Testis (tissue), 3 donors: Measurements from ENCODE around the gene NKAIN2. TPM values are rescaled to one million over a fixed set of nuclear protein-coding genes. Genes with fewer than 3 reads are reported as not detected.
A peak's percentile ranks its signal among the peaks of the same experiment; 100 is the strongest.

Experiments used
- DNase-seq: peaks from one replicate; pipeline ENCODE4 v3.0.0-alpha.2; 2019
- H3K27ac ChIP-seq, 2 donors: fragments of 200-600 bp; sonication (generic); one replicate each; pipeline ENCODE4 v1.5.1; 2019
- H3K27me3 ChIP-seq: fragments of 200-600 bp; sonication (generic); one replicate; pipeline ENCODE4 v1.5.1; 2019
- H3K36me3 ChIP-seq: fragments of 200-600 bp; sonication (generic); one replicate; pipeline ENCODE4 v1.5.1; 2017; ENCODE audit warnings: low read depth; ENCODE audit errors: missing control alignments
- H3K4me1 ChIP-seq: fragments of 200-600 bp; sonication (generic); one replicate; pipeline ENCODE4 v1.5.1; 2019
- H3K4me3 ChIP-seq, 2 donors: fragments of 200-600 bp; sonication (generic); one replicate each; pipeline ENCODE4 v1.5.1; 2017 to 2019
- H3K9me3 ChIP-seq: fragments of 200-600 bp; sonication (generic); one replicate; pipeline ENCODE4 v1.5.1; 2017
- CTCF ChIP-seq, 3 experiments: fragments of 450-650 bp in 2 of 3; fragments of 200-600 bp in 1 of 3; sonication (generic) in 1 of 3; IDR thresholded peaks; one replicate each; pipeline ENCODE4 v1.5.1; 2016 to 2019; ENCODE audit warnings: antibody characterized with exemption in 3 of 3, mild to moderate bottlenecking in 2 of 3, moderate library complexity in 1 of 3
- POLR2A ChIP-seq: fragments of 450-650 bp; IDR thresholded peaks from one replicate; pipeline ENCODE4 v1.6.1; 2017; ENCODE audit warnings: antibody characterized with exemption, mild to moderate bottlenecking, moderate library complexity
- WGBS, 2 donors: methylation state at CpG; one replicate each; pipeline ENCODE4 v1.1.5; 2018; 5-methylcytosine and 5-hydroxymethylcytosine counted together
- intact Hi-C: fragments of 100-400 bp; cut with DNase I; formaldehyde crosslinking; loops from one replicate; pipeline ENCODE4 v1.15.1; 2023; ENCODE audit warnings: low total_unique reads
- polyA plus RNA-seq: library from polyadenylated mRNA; stranded (reverse); fragments of 350-450 nt; fragmentation: Illumina TruSeq; extraction: RNeasy Lipid Tissue Mini Kit (QIAGEN cat#74804); gene quantifications from one replicate; pipeline ENCODE4 v1.2.3, GENCODE V29; 2014; ENCODE audit warnings: low read depth, low replicate concordance; ENCODE audit not compliant: insufficient read depth
- total RNA-seq, 2 donors: library from RNA; depleted of rRNA; stranded (reverse); fragments of >200 nt; gene quantifications; one replicate each; pipeline ENCODE4 v1.2.3, GENCODE V29; 2016

Gene NKAIN2
- total and polyA plus RNA-seq, 3 donors from 2014 or later: 0.56 to 1.1 (median 0.71) TPM

DNA sequence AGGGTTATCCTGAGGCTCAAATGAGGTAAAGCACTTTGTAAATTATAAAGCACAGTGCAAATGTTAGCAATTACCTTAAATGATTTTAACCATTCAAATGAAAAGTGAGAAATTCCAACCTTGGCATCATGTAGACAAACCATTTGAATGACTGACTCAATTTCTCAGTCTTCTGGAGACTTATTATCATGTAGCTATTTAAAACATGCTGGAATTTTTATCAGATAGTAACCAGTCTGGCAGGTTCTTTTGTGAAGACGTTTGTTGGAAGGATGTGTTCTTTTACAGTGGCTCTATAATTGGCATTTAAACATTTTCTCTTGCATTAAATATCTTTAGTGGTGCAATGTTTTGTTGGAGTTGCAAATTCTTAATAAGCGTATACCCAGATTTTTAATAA lies 386.6 kb downstream of the NKAIN2 start:
- Histone ChIP-seq H3K27me3 (no peaks in the 10 kb centered on the region), H3K4me3 (no peak overlapping the region), H3K27ac (no peak overlapping the region), H3K36me3 (no peaks in the 10 kb centered on the region), H3K9me3 (no peaks in the 10 kb centered on the region), H3K4me1 (no peaks in the 10 kb centered on the region)
- no peak for DNase-seq
- 58 to 59% methylated on average over 2 of the region's 2 CpGs for WGBS, 2 donors
- intact Hi-C loops: no loop called here
- no peak for TF ChIP-seq POLR2A
- no peak for TF ChIP-seq CTCF (IDR thresholded peaks at IDR 0.05)

- Histone ChIP-seq H3K27me3 (no peaks in the 10 kb centered on the region), H3K9me3 (no peaks in the 10 kb centered on the region), H3K27ac (no peak overlapping the region), H3K4me1 (no peaks in the 10 kb centered on the region), H3K36me3 (no peaks in the 10 kb centered on the region), H3K4me3 (peak overlapping the region in 1 of 2 donors; percentile 5)
- 79 to 86% methylated on average over 4 to 8 of the region's 8 CpGs for WGBS, 2 donors
- DNase-seq: no peak
- no peak for TF ChIP-seq CTCF (IDR thresholded peaks at IDR 0.05)
- TF ChIP-seq POLR2A: no peak
- intact Hi-C loops: no loop called here
Measured at GRCh38 chr6:124193132-124193531, 389.5 kb downstream of the NKAIN2 start.

GRCh38 chr6:124197148-124197547 lies 393.5 kb downstream of the NKAIN2 start:
- Histone ChIP-seq H3K27me3 (no peaks in the 10 kb centered on the region), H3K36me3 (no peaks in the 10 kb centered on the region), H3K27ac (no peak overlapping the region), H3K9me3 (no peaks in the 10 kb centered on the region), H3K4me1 (no peaks in the 10 kb centered on the region), H3K4me3 (no peak overlapping the region)
- intact Hi-C loops: no loop called here
- TF ChIP-seq CTCF (IDR thresholded peaks at IDR 0.05): no peak
- no peak for TF ChIP-seq POLR2A
- DNase-seq: no peak
- 83 to 87% methylated on average over 2 of the region's 2 CpGs for WGBS, 2 donors

- 34 to 58% methylated on average over 3 of the region's 3 CpGs for WGBS, 2 donors
- Histone ChIP-seq H3K27ac (no peak overlapping the region), H3K36me3 (no peaks in the 10 kb centered on the region), H3K27me3 (no peaks in the 10 kb centered on the region), H3K9me3 (no peaks in the 10 kb centered on the region), H3K4me3 (no peak overlapping the region), H3K4me1 (no peaks in the 10 kb centered on the region)
- DNase-seq: no peak
- TF ChIP-seq CTCF (IDR thresholded peaks at IDR 0.05) (no peak), POLR2A (no peak)
- intact Hi-C loops: no loop called here
Measured at GRCh38 chr6:124199286-124199685, 395.6 kb downstream of the NKAIN2 start.

DNA sequence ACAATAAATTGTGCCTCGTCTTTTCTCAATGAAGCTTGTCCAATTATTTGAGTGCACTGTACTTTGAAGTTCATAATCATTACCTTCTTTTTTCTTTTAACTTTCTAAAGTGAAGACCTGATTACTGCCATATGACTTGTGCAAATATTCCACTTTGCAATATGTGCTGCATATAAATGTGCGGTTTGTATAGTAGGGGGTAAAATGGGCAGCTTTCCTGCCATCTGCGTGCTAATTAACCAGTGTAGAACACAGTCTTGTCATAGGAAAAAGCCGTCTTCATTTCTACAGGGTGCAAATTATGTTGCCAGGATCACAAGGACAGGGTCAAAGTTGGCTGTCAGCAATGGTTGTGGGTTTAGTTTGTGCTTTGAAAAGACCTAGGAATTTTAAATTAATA lies 397.0 kb downstream of the NKAIN2 start:
- WGBS, 2 donors: 86 to 87% methylated on average over 4 of the region's 4 CpGs
- no peaks in the 10 kb centered on the region for H3K27me3 ChIP-seq
- H3K4me3 ChIP-seq: no peak overlapping the region
- intact Hi-C loops: no loop called here
- no peaks in the 10 kb centered on the region for H3K9me3 ChIP-seq
- DNase-seq: no peak
- no peak overlapping the region for H3K27ac ChIP-seq
- H3K36me3 ChIP-seq: no peaks in the 10 kb centered on the region
- TF ChIP-seq CTCF (IDR thresholded peaks at IDR 0.05): no peak
- no peak for TF ChIP-seq POLR2A
- H3K4me1 ChIP-seq: no peaks in the 10 kb centered on the region
